ENCODE results near the gene COX4I1.

Gene COX4I1

GRCh38 chr16:85798283-85798776, 1.2 kb upstream of the COX4I1 start:
- Histone ChIP-seq H3K4me2 (ENCODE audit: low read length) (peak overlapping the region; percentile 94), H3K9me3 (ENCODE audit: insufficient read depth, low read depth, low read length) (peaks cover 2% of the 10 kb centered on the region), H3K4me3 (ENCODE audit: low read depth, low read length) (peak overlapping the region; percentile 99), H2AFZ (ENCODE audit: insufficient read depth, low read length, poor library complexity) (no peak overlapping the region), H3K79me2 (ENCODE audit: control insufficient read depth, insufficient read depth, low read length, poor library complexity) (peaks cover 22% of the 10 kb centered on the region), H3K79me1 (ENCODE audit: low read length) (peaks cover 12% of the 10 kb centered on the region), H3K4me1 (ENCODE audit: control insufficient read depth in 1 of 2, insufficient read depth in 2 of 2, low read length in 2 of 2) (peaks cover 0 to 10% of the 10 kb centered on the region in 2 experiments), H3K27ac (ENCODE audit: low read depth, low read length) (no peak overlapping the region), H3K36me3 (ENCODE audit: control insufficient read depth in 1 of 2, insufficient read depth in 2 of 2, low read length in 2 of 2) (peaks cover 32 to 48% of the 10 kb centered on the region in 2 experiments), H3K9ac (ENCODE audit: low read length) (peak overlapping the region; percentile 97), H4K91ac (ENCODE audit: low read depth, low read length) (no peak overlapping the region), H3K23ac (ENCODE audit: low read length) (no peak overlapping the region), H3K27me3 (ENCODE audit: insufficient read depth, low read length) (no peaks in the 10 kb centered on the region), H3K4ac (ENCODE audit: low read depth, low read length) (peak overlapping the region; percentile 78), H2BK12ac (ENCODE audit: low read length) (no peak overlapping the region), H3K18ac (ENCODE audit: low read length) (no peak overlapping the region), H2AK5ac (ENCODE audit: low read length) (no peak overlapping the region), H2BK120ac (ENCODE audit: insufficient read depth, low read length, poor library complexity) (no peak overlapping the region), H4K8ac (ENCODE audit: low read depth, low read length) (no peak overlapping the region), H2BK5ac (ENCODE audit: low read depth, low read length, poor library complexity) (no peak overlapping the region), H3K14ac (ENCODE audit: low read length) (no peak overlapping the region), H4K12ac (ENCODE audit: low read depth, low read length) (no peak overlapping the region)
- WGBS (ENCODE audit: extremely low coverage, insufficient coverage, insufficient read length): no CpG with 5 or more reads among the region's 17 CpGs
- DNase-seq: no peak

- Histone ChIP-seq H3K4me1 (ENCODE audit: control insufficient read depth in 1 of 2, insufficient read depth in 2 of 2, low read length in 2 of 2) (peaks cover 0 to 10% of the 10 kb centered on the region in 2 experiments), H2AFZ (ENCODE audit: insufficient read depth, low read length, poor library complexity) (peak overlapping the region; percentile 68), H3K79me2 (ENCODE audit: control insufficient read depth, insufficient read depth, low read length, poor library complexity) (peaks cover 22% of the 10 kb centered on the region), H2AK5ac (ENCODE audit: low read length) (peak overlapping the region; percentile 17), H3K36me3 (ENCODE audit: control insufficient read depth in 1 of 2, insufficient read depth in 2 of 2, low read length in 2 of 2) (peaks cover 33 to 52% of the 10 kb centered on the region in 2 experiments), H3K23ac (ENCODE audit: low read length) (no peak overlapping the region), H3K27ac (ENCODE audit: low read depth, low read length) (peak overlapping the region; percentile 58), H3K18ac (ENCODE audit: low read length) (peak overlapping the region; percentile 87), H2BK12ac (ENCODE audit: low read length) (no peak overlapping the region), H3K4me3 (ENCODE audit: low read depth, low read length) (peak overlapping the region; percentile 99), H3K4me2 (ENCODE audit: low read length) (peak overlapping the region; percentile 94), H3K9me3 (ENCODE audit: insufficient read depth, low read depth, low read length) (no peaks in the 10 kb centered on the region), H2BK5ac (ENCODE audit: low read depth, low read length, poor library complexity) (peak overlapping the region; percentile 74), H3K79me1 (ENCODE audit: low read length) (peaks cover 12% of the 10 kb centered on the region), H3K9ac (ENCODE audit: low read length) (peak overlapping the region; percentile 97), H4K91ac (ENCODE audit: low read depth, low read length) (peak overlapping the region; percentile 89), H3K27me3 (ENCODE audit: insufficient read depth, low read length) (no peaks in the 10 kb centered on the region), H3K14ac (ENCODE audit: low read length) (peak overlapping the region; percentile 60), H4K8ac (ENCODE audit: low read depth, low read length) (peak overlapping the region; percentile 96), H2BK120ac (ENCODE audit: insufficient read depth, low read length, poor library complexity) (peak overlapping the region; percentile 81), H4K12ac (ENCODE audit: low read depth, low read length) (peak overlapping the region; percentile 90), H3K4ac (ENCODE audit: low read depth, low read length) (peak overlapping the region; percentile 78)
- WGBS (ENCODE audit: extremely low coverage, insufficient coverage, insufficient read length): no CpG with 5 or more reads among the region's 51 CpGs
- DNase-seq: peak; percentile 17 to 43
These were observed 496 bp upstream of the COX4I1 start for GRCh38 chr16:85798901-85799496.

- H3K27me3 ChIP-seq (ENCODE audit: insufficient read depth, low read length): no peaks in the 10 kb centered on the region
- no peaks in the 10 kb centered on the region for H3K9me3 ChIP-seq (ENCODE audit: insufficient read depth, low read depth, low read length)
- peak overlapping the region; percentile 99 for H3K4ac ChIP-seq (ENCODE audit: low read depth, low read length)
- WGBS (ENCODE audit: extremely low coverage, insufficient coverage, insufficient read length): no CpG with 5 or more reads among the region's 9 CpGs
- H4K12ac ChIP-seq (ENCODE audit: low read depth, low read length): peak overlapping the region; percentile 35
- H3K18ac ChIP-seq (ENCODE audit: low read length): no peak overlapping the region
- H3K79me2 ChIP-seq (ENCODE audit: control insufficient read depth, insufficient read depth, low read length, poor library complexity): peaks cover 22% of the 10 kb centered on the region
- H3K23ac ChIP-seq (ENCODE audit: low read length): no peak overlapping the region
- peaks cover 0 to 10% of the 10 kb centered on the region in 2 experiments for H3K4me1 ChIP-seq (ENCODE audit: control insufficient read depth in 1 of 2, insufficient read depth in 2 of 2, low read length in 2 of 2)
- H2AFZ ChIP-seq (ENCODE audit: insufficient read depth, low read length, poor library complexity): no peak overlapping the region
- H3K9ac ChIP-seq (ENCODE audit: low read length): peak overlapping the region; percentile 87
- H2BK5ac ChIP-seq (ENCODE audit: low read depth, low read length, poor library complexity): no peak overlapping the region
- H4K91ac ChIP-seq (ENCODE audit: low read depth, low read length): no peak overlapping the region
- peak overlapping the region; percentile 93 for H3K4me2 ChIP-seq (ENCODE audit: low read length)
- peak overlapping the region; percentile 99 for H4K8ac ChIP-seq (ENCODE audit: low read depth, low read length)
- peak overlapping the region; percentile 98 for H3K14ac ChIP-seq (ENCODE audit: low read length)
- peaks cover 33 to 51% of the 10 kb centered on the region in 2 experiments for H3K36me3 ChIP-seq (ENCODE audit: control insufficient read depth in 1 of 2, insufficient read depth in 2 of 2, low read length in 2 of 2)
- DNase-seq: peak in 1 of 2 donors; percentile 21
- H3K4me3 ChIP-seq (ENCODE audit: low read depth, low read length): peak overlapping the region; percentile 99
- peaks cover 12% of the 10 kb centered on the region for H3K79me1 ChIP-seq (ENCODE audit: low read length)
- no peak overlapping the region for H2AK5ac ChIP-seq (ENCODE audit: low read length)
- H3K27ac ChIP-seq (ENCODE audit: low read depth, low read length): no peak overlapping the region
- H2BK120ac ChIP-seq (ENCODE audit: insufficient read depth, low read length, poor library complexity): no peak overlapping the region
- no peak overlapping the region for H2BK12ac ChIP-seq (ENCODE audit: low read length)
These were observed 800 bp downstream of the COX4I1 start for GRCh38 chr16:85800321-85800669.

GRCh38 chr16:85803570-85803969, 4.1 kb downstream of the COX4I1 start:
- no CpG with 5 or more reads among the region's 14 CpGs for WGBS (ENCODE audit: extremely low coverage, insufficient coverage, insufficient read length)
- H3K36me3 ChIP-seq (ENCODE audit: control insufficient read depth in 1 of 2, insufficient read depth in 2 of 2, low read length in 2 of 2): peaks cover 32 to 50% of the 10 kb centered on the region in 2 experiments
- no peak overlapping the region for H2AK5ac ChIP-seq (ENCODE audit: low read length)
- no peak overlapping the region for H3K4me3 ChIP-seq (ENCODE audit: low read depth, low read length)
- H2BK120ac ChIP-seq (ENCODE audit: insufficient read depth, low read length, poor library complexity): no peak overlapping the region
- H3K9ac ChIP-seq (ENCODE audit: low read length): no peak overlapping the region
- no peaks in the 10 kb centered on the region for H3K27me3 ChIP-seq (ENCODE audit: insufficient read depth, low read length)
- H2BK5ac ChIP-seq (ENCODE audit: low read depth, low read length, poor library complexity): no peak overlapping the region
- H3K14ac ChIP-seq (ENCODE audit: low read length): no peak overlapping the region
- no peak for DNase-seq
- H3K79me2 ChIP-seq (ENCODE audit: control insufficient read depth, insufficient read depth, low read length, poor library complexity): peaks cover 18% of the 10 kb centered on the region
- no peak overlapping the region for H2BK12ac ChIP-seq (ENCODE audit: low read length)
- H4K12ac ChIP-seq (ENCODE audit: low read depth, low read length): no peak overlapping the region
- H3K23ac ChIP-seq (ENCODE audit: low read length): no peak overlapping the region
- no peak overlapping the region for H3K27ac ChIP-seq (ENCODE audit: low read depth, low read length)
- no peak overlapping the region for H4K91ac ChIP-seq (ENCODE audit: low read depth, low read length)
- H3K4ac ChIP-seq (ENCODE audit: low read depth, low read length): no peak overlapping the region
- no peak overlapping the region for H4K8ac ChIP-seq (ENCODE audit: low read depth, low read length)
- no peak overlapping the region for H2AFZ ChIP-seq (ENCODE audit: insufficient read depth, low read length, poor library complexity)
- peaks cover 0 to 6% of the 10 kb centered on the region in 2 experiments for H3K4me1 ChIP-seq (ENCODE audit: control insufficient read depth in 1 of 2, insufficient read depth in 2 of 2, low read length in 2 of 2)
- peaks cover 2% of the 10 kb centered on the region for H3K9me3 ChIP-seq (ENCODE audit: insufficient read depth, low read depth, low read length)
- H3K18ac ChIP-seq (ENCODE audit: low read length): no peak overlapping the region
- H3K4me2 ChIP-seq (ENCODE audit: low read length): no peak overlapping the region
- H3K79me1 ChIP-seq (ENCODE audit: low read length): peaks cover 12% of the 10 kb centered on the region
